H1 (cell line): ENCODE data around the gene MORC4. TPM values are rescaled to one million over a fixed set of nuclear protein-coding genes. Genes with fewer than 3 reads are reported as not detected.

Experiments used
- CTCF ChIA-PET: fragments of 300-600 bp; sonication (Branson Sonifier 250); formaldehyde crosslinking; loops from one replicate; lab custom pipeline; 2021; ENCODE audit not compliant: partially characterized antibody; lab: Charles Lee
- POLR2A ChIA-PET: fragments of 300-600 bp; sonication (Branson Sonifier 250); formaldehyde crosslinking; loops from one replicate; lab custom pipeline; 2021; ENCODE audit warnings: inconsistent platforms; ENCODE audit not compliant: partially characterized antibody; lab: Charles Lee
- DNase-seq, 2 experiments: peaks; one replicate each; pipeline versions ENCODE4 v3.0.0 to v3.0.0-alpha.2; 2010 to 2022; ENCODE audit warnings: low spot score in 2 of 2, low read depth in 1 of 2, mixed read lengths in 1 of 2
- FAIRE-seq: peaks from 2 replicates; lab custom pipeline; 2011; peaks lifted over from hg19 to GRCh38; lab: Jason Lieb, UNC
- H2AFZ ChIP-seq: 2 replicates; pipeline ENCODE4 v1.8.1; 2012; ENCODE audit warnings: low read length, inconsistent platforms
- H2AK5ac ChIP-seq: 2 replicates; pipeline ENCODE4 v1.6.1; 2013; ENCODE audit warnings: low read depth, low read length
- H2BK120ac ChIP-seq: replicated peaks from 2 replicates; pipeline ENCODE3; 2013; ENCODE audit warnings: low read depth, low read length, inconsistent platforms
- H2BK12ac ChIP-seq: 2 replicates; pipeline ENCODE4 v1.6.1; 2013; ENCODE audit warnings: low read depth, low read length
- H2BK15ac ChIP-seq: 2 replicates; pipeline ENCODE4 v1.6.1; 2013; ENCODE audit warnings: low read length
- H2BK20ac ChIP-seq: 2 replicates; pipeline ENCODE4 v1.6.1; 2013; ENCODE audit warnings: low read length
- H2BK5ac ChIP-seq: 2 replicates; pipeline ENCODE4 v1.6.1; 2013; ENCODE audit warnings: low read depth, low read length
- H3K14ac ChIP-seq: 2 replicates; pipeline ENCODE4 v1.6.1; 2013; ENCODE audit warnings: inconsistent platforms; ENCODE audit not compliant: insufficient read length
- H3K18ac ChIP-seq: 2 replicates; pipeline ENCODE4 v1.6.1; 2013; ENCODE audit warnings: low read length; ENCODE audit errors: extremely low read depth
- H3K23ac ChIP-seq: 2 replicates; pipeline ENCODE4 v1.6.1; 2013; ENCODE audit warnings: inconsistent platforms; ENCODE audit not compliant: insufficient read length
- H3K23me2 ChIP-seq: 2 replicates; pipeline ENCODE4 v1.6.1; 2013; ENCODE audit warnings: low read depth, low read length
- H3K27ac ChIP-seq: 2 replicates; pipeline ENCODE4 v1.6.1; 2011; ENCODE audit warnings: low read depth, low read length, inconsistent platforms
- H3K27me3 ChIP-seq, 4 experiments: replicated peaks in 1 of 4; 1 replicate in 1 of 4; 2 replicates in 3 of 4; pipeline versions ENCODE4 v1.6.1 to v1.8.1; 2011 to 2013; ENCODE audit warnings: low read length in 3 of 4, mild to moderate bottlenecking in 3 of 4, inconsistent platforms in 2 of 4, mixed read lengths in 2 of 4, moderate library complexity in 1 of 4; ENCODE audit not compliant: control insufficient read depth in 3 of 4, insufficient read depth in 3 of 4; ENCODE audit errors: extremely low read depth in 1 of 4
- H3K36me3 ChIP-seq, 4 experiments: 2 replicates each; pipeline versions ENCODE4 v1.6.1 to v1.8.1; 2011 to 2013; ENCODE audit warnings: mild to moderate bottlenecking in 4 of 4, low read length in 3 of 4, moderate library complexity in 2 of 4, control low read depth in 1 of 4, inconsistent platforms in 1 of 4; ENCODE audit not compliant: insufficient read depth in 4 of 4, control insufficient read depth in 2 of 4
- H3K4ac ChIP-seq: replicated peaks from 2 replicates; pipeline ENCODE3; 2013; ENCODE audit warnings: low read length, low read depth, mixed read lengths, inconsistent platforms; ENCODE audit not compliant: insufficient read length
- H3K4me1 ChIP-seq, 4 experiments: replicated peaks in 1 of 4; 1 replicate in 1 of 4; 2 replicates in 3 of 4; pipeline versions ENCODE4 v1.6.1 to v1.8.1; 2011 to 2013; ENCODE audit warnings: low read length in 3 of 4, inconsistent platforms in 2 of 4, mixed read lengths in 1 of 4; ENCODE audit not compliant: insufficient read depth in 4 of 4, control insufficient read depth in 3 of 4
- H3K4me2 ChIP-seq, 2 experiments: 2 replicates each; pipeline versions ENCODE4 v1.6.1 to v1.8.1; 2011 to 2013; ENCODE audit warnings: low read depth in 2 of 2, low read length in 2 of 2, control low read depth in 1 of 2, inconsistent platforms in 1 of 2, mild to moderate bottlenecking in 1 of 2; ENCODE audit not compliant: insufficient read depth in 1 of 2
- H3K4me3 ChIP-seq, 4 experiments: fragments of 200-600, 300-600 bp in 1 of 4; sonication (generic), shearing (Covaris generic), sonication (Bioruptor Twin) in 1 of 4; 2 replicates each; pipeline versions ENCODE4 v1.5.1 to v1.8.1; 2011 to 2016; ENCODE audit warnings: low read length in 4 of 4, low read depth in 3 of 4, control low read depth in 2 of 4, inconsistent platforms in 2 of 4, mild to moderate bottlenecking in 2 of 4, mixed read lengths in 1 of 4, moderate library complexity in 1 of 4; ENCODE audit not compliant: insufficient read depth in 2 of 4; ENCODE audit errors: extremely low read depth in 1 of 4
- H3K56ac ChIP-seq: replicated peaks from 2 replicates; pipeline ENCODE3; 2013; ENCODE audit warnings: low read depth, mild to moderate bottlenecking, mixed read lengths, low read length, inconsistent platforms; ENCODE audit not compliant: insufficient read length
- H3K79me1 ChIP-seq: 2 replicates; pipeline ENCODE4 v1.6.1; 2013; ENCODE audit warnings: low read depth, low read length, control low read depth
- H3K79me2 ChIP-seq, 2 experiments: 2 replicates each; pipeline versions ENCODE4 v1.6.1 to v1.8.1; 2012 to 2013; ENCODE audit warnings: low read length in 2 of 2, mild to moderate bottlenecking in 2 of 2, inconsistent platforms in 1 of 2; ENCODE audit not compliant: insufficient read depth in 2 of 2, control insufficient read depth in 1 of 2
- H3K9ac ChIP-seq, 4 experiments: replicated peaks in 1 of 4; 1 replicate in 1 of 4; 2 replicates in 3 of 4; pipeline versions ENCODE4 v1.6.1 to v1.8.1; 2011 to 2013; ENCODE audit warnings: low read depth in 3 of 4, low read length in 3 of 4, control low read depth in 2 of 4, mild to moderate bottlenecking in 2 of 4, moderate library complexity in 2 of 4, inconsistent platforms in 1 of 4; ENCODE audit errors: extremely low read depth in 1 of 4
- H3K9me3 ChIP-seq, 2 experiments: 2 replicates each; pipeline versions ENCODE4 v1.6.1 to v1.8.1; 2012 to 2013; ENCODE audit warnings: mild to moderate bottlenecking in 2 of 2, moderate library complexity in 2 of 2, control low read depth in 1 of 2, inconsistent platforms in 1 of 2, low read depth in 1 of 2, low read length in 1 of 2, mixed read lengths in 1 of 2; ENCODE audit not compliant: insufficient read depth in 2 of 2
- H4K20me1 ChIP-seq, 2 experiments: replicated peaks in 1 of 2; 2 replicates each; pipeline versions ENCODE3 to v1.8.1; 2011 to 2013; ENCODE audit warnings: inconsistent platforms in 2 of 2, low read length in 2 of 2, mild to moderate bottlenecking in 1 of 2; ENCODE audit not compliant: insufficient read depth in 2 of 2, control insufficient read depth in 1 of 2
- H4K5ac ChIP-seq: 2 replicates; pipeline ENCODE4 v1.6.1; 2013; ENCODE audit warnings: low read length, low read depth, mixed read lengths, inconsistent platforms; ENCODE audit not compliant: insufficient read length
- H4K8ac ChIP-seq: 2 replicates; pipeline ENCODE4 v1.8.0; 2013; ENCODE audit warnings: mild to moderate bottlenecking, moderate library complexity, low read length, inconsistent platforms; ENCODE audit not compliant: insufficient read depth; ENCODE audit errors: extremely low read depth
- H4K91ac ChIP-seq: replicated peaks from 2 replicates; pipeline ENCODE3; 2013; ENCODE audit warnings: low read length, mixed read lengths, inconsistent platforms; ENCODE audit not compliant: insufficient read length
- ATF2 ChIP-seq: IDR thresholded peaks from 2 replicates; pipeline ENCODE4 v1.6.1; 2012; ENCODE audit warnings: low read length, inconsistent platforms
- BCL11A ChIP-seq, 2 experiments: IDR thresholded peaks; one replicate each; pipeline ENCODE4 v1.6.1; 2011; ENCODE audit warnings: low read depth in 2 of 2, low read length in 2 of 2, mild to moderate bottlenecking in 2 of 2
- CEBPB ChIP-seq: IDR thresholded peaks from 2 replicates; pipeline ENCODE4 v1.6.1; 2012; ENCODE audit warnings: low read depth, low read length
- CTBP2 ChIP-seq: IDR thresholded peaks from 2 replicates; pipeline ENCODE4 v1.7.0; 2011; ENCODE audit warnings: borderline replicate concordance, mild to moderate bottlenecking, moderate library complexity, mixed read lengths, low read length; ENCODE audit not compliant: insufficient read depth, insufficient read length
- FOSL1 ChIP-seq: IDR thresholded peaks from 2 replicates; pipeline ENCODE4 v1.6.1; 2011; ENCODE audit warnings: mild to moderate bottlenecking, low read depth, low read length, moderate library complexity; ENCODE audit not compliant: insufficient read depth
- NANOG ChIP-seq: IDR thresholded peaks from 2 replicates; pipeline ENCODE4 v1.6.1; 2011; ENCODE audit warnings: low read length, low read depth, mild to moderate bottlenecking, inconsistent platforms; ENCODE audit not compliant: insufficient read depth, poor library complexity, severe bottlenecking
- POLR2A ChIP-seq, 2 experiments: IDR thresholded peaks; 1 replicate in 1 of 2; 2 replicates in 1 of 2; pipeline ENCODE4 v1.6.1; 2011; ENCODE audit warnings: low read depth in 2 of 2, low read length in 2 of 2, mild to moderate bottlenecking in 2 of 2; ENCODE audit errors: control extremely low read depth in 1 of 2
- SAP30 ChIP-seq: fragments of 300-600 bp; sonication (generic); IDR thresholded peaks from 2 replicates; pipeline ENCODE4 v1.7.1; 2012; ENCODE audit warnings: low read length, moderate library complexity, mild to moderate bottlenecking, inconsistent platforms; ENCODE audit not compliant: insufficient read depth, insufficient replicate concordance
- SIRT6 ChIP-seq: IDR thresholded peaks from one replicate; pipeline ENCODE4 v1.7.1; 2012; ENCODE audit warnings: low read length, inconsistent platforms
- SP1 ChIP-seq: IDR thresholded peaks from 2 replicates; pipeline ENCODE4 v1.6.1; 2011; ENCODE audit warnings: low read depth, low read length
- SP4 ChIP-seq: IDR thresholded peaks from 2 replicates; pipeline ENCODE4 v1.6.1; 2012; ENCODE audit warnings: low read length, inconsistent platforms
- TAF7 ChIP-seq: optimal IDR thresholded peaks from 2 replicates; pipeline ENCODE3; 2011; ENCODE audit warnings: low read depth, mild to moderate bottlenecking, inconsistent platforms, low read length, moderate library complexity, borderline replicate concordance
- TEAD4 ChIP-seq: IDR thresholded peaks from 2 replicates; pipeline ENCODE4 v1.6.1; 2012; ENCODE audit warnings: low read depth, low read length, inconsistent platforms, mixed read lengths
- ZNF274 ChIP-seq: IDR thresholded peaks from 2 replicates; pipeline ENCODE4 v1.7.0; 2012; ENCODE audit warnings: low read length, borderline replicate concordance; ENCODE audit errors: extremely low read depth
- WGBS, 2 experiments: shearing (Covaris generic) in 1 of 2; methylation state at CpG; one replicate each; pipeline versions ENCODE4 v1.1.6 to v1.1.7; 2013 to 2015; ENCODE audit warnings: low lambda C conversion rate in 2 of 2, mixed read lengths in 2 of 2, inconsistent platforms in 1 of 2, low coverage in 1 of 2, missing lambda C conversion rate in 1 of 2; ENCODE audit not compliant: insufficient replicate concordance in 2 of 2, insufficient coverage in 1 of 2, insufficient read length in 1 of 2; ENCODE audit errors: extremely low coverage in 1 of 2, missing lambda C conversion rate in 1 of 2; 5-methylcytosine and 5-hydroxymethylcytosine counted together
- polyA plus RNA-seq, 7 experiments: library from polyadenylated mRNA; depleted of rRNA in 3 of 7; stranded (reverse) in 5 of 7; unstranded in 2 of 7; fragments of >200 nt in 5 of 7; fragments of 200-250 nt in 2 of 7; gene quantifications; 1 replicate in 5 of 7; 2 replicates in 1 of 7; 4 replicates in 1 of 7; pipeline versions ENCODE4 v1.2.1 to v1.2.3, GENCODE V29; 2011 to 2013; ENCODE audit warnings: missing spikeins in 2 of 7, mixed read lengths in 2 of 7
- total RNA-seq: library from RNA; stranded (reverse); fragmentation: NEBNext Ultra II Directional; extraction: Animal tissue kit (Norgen Biotek cat#: 25700); gene quantifications from 2 replicates; pipeline ENCODE4 v1.2.1, GENCODE V29; 2021

The MORC4 gene
- total and polyA plus RNA-seq, 2 of the 8 experiments (the other 6 are each of a cell fraction or from before 2014, with no cell fraction given), result 1.4 to 2.5 TPM

DNA sequence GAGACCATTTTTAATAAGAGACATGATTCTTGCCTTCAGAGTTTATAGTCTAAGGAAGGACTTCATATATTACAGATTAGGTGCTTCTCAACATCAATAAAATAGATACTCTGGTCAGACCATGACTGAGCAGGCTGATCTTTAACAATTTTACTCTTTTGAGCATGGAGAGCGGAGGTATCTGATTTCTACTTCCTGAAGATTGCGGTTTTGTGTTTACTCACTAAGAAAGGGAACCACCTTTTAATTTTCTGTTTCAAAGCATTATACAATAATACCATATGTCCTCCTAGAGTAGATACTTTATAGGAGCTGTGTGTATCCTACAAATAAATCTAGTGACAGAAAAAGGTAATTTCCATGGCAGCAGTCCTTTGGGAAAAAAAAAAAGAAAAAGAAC is 12.5 kb downstream of the MORC4 start:
- no peak overlapping the region for H3K4me2 ChIP-seq
- CTCF ChIA-PET, result no interaction called here
- H2BK120ac ChIP-seq, result no peak overlapping the region
- H2BK12ac ChIP-seq, result no peak overlapping the region
- DNase-seq (no peak), FAIRE-seq (no peak)
- H3K23me2 ChIP-seq, result no peaks in the 10 kb centered on the region
- no peaks in the 10 kb centered on the region for H3K36me3 ChIP-seq
- H3K9me3 ChIP-seq, result no peaks in the 10 kb centered on the region
- no peak overlapping the region for H3K9ac ChIP-seq
- H3K18ac ChIP-seq, result no peak overlapping the region
- POLR2A ChIA-PET, result no interaction called here
- H2AFZ ChIP-seq, result no peak overlapping the region
- no peaks in the 10 kb centered on the region for H3K4me1 ChIP-seq
- no peak overlapping the region for H2BK5ac ChIP-seq
- H3K79me2 ChIP-seq, result no peaks in the 10 kb centered on the region
- no peak overlapping the region for H2AK5ac ChIP-seq
- no peak overlapping the region for H4K91ac ChIP-seq
- no peak overlapping the region for H3K14ac ChIP-seq
- 96% methylated on average over 2 of the region's 2 CpGs; no CpG with 5 or more reads in 1 of the 2 experiments for WGBS, 2 experiments
- no peak overlapping the region for H3K56ac ChIP-seq
- H2BK20ac ChIP-seq, result no peak overlapping the region
- H3K4ac ChIP-seq, result no peak overlapping the region
- no peak overlapping the region for H3K23ac ChIP-seq
- H4K5ac ChIP-seq, result no peak overlapping the region
- no peaks in the 10 kb centered on the region for H3K79me1 ChIP-seq
- H2BK15ac ChIP-seq, result no peak overlapping the region
- no peak overlapping the region for H3K4me3 ChIP-seq
- no peaks in the 10 kb centered on the region for H3K27me3 ChIP-seq
- no peaks in the 10 kb centered on the region for H4K20me1 ChIP-seq
- no peak overlapping the region for H4K8ac ChIP-seq
- no peak overlapping the region for H3K27ac ChIP-seq
- TF ChIP-seq ZNF274 (no peak), ATF2 (no peak), POLR2A (IDR thresholded peaks at IDR 0.05; ENCODE audit: control extremely low read depth in 1 of 2, low read depth in 2 of 2, low read length in 2 of 2) (no peak), FOSL1 (no peak), TEAD4 (no peak), BCL11A (IDR thresholded peaks at IDR 0.05; ENCODE audit: low read depth in 2 of 2, low read length in 2 of 2) (no peak), SP1 (no peak), SIRT6 (no peak), CEBPB (no peak), NANOG (no peak), SP4 (no peak), TAF7 (no peak), SAP30 (no peak), CTBP2 (no peak)
